Measurements from ENCODE around the gene C18orf63.

- TF ChIP-seq CTCF (conservative IDR thresholded peaks at IDR 0.05; ENCODE audit: low read depth, low read length) (no peak), BHLHE40 (IDR thresholded peaks at IDR 0.05; ENCODE audit: low read depth, low read length) (no peak), POLR2A (IDR thresholded peaks at IDR 0.05; ENCODE audit: low read depth, low read length) (no peak), USF2 (IDR thresholded peaks at IDR 0.05; ENCODE audit: low read depth, low read length) (no peak), RAD21 (IDR thresholded peaks at IDR 0.05; ENCODE audit: low read length) (no peak), RCOR1 (IDR thresholded peaks at IDR 0.05; ENCODE audit: insufficient replicate concordance, low read length) (no peak), MXI1 (IDR thresholded peaks at IDR 0.05; ENCODE audit: borderline replicate concordance, low read depth, low read length) (no peak), SMC3 (IDR thresholded peaks at IDR 0.05; ENCODE audit: low read depth, low read length) (no peak), MAZ (IDR thresholded peaks at IDR 0.05; ENCODE audit: borderline replicate concordance, low read depth, low read length) (no peak), CEBPB (IDR thresholded peaks at IDR 0.05; ENCODE audit: low read depth, low read length) (no peak), FOS (IDR thresholded peaks at IDR 0.05; ENCODE audit: low read depth, low read length) (no peak)
Observed at GRCh38 chr18:74288730-74289129, 26.9 kb upstream of the C18orf63 start.

Data from IMR-90 (cell line).